ENCODE results near the gene BCL2L12.

GRCh38 chr19:49635530-49636232, 30.1 kb upstream of the BCL2L12 start:
- TF ChIP-seq CTCF (IDR thresholded peaks at IDR 0.05; ENCODE audit: extremely low read depth in 1 of 2, insufficient read depth in 1 of 2, low read depth in 1 of 2, low read length in 2 of 2), result no peak
- no peak for TF ChIP-seq MAX (IDR thresholded peaks at IDR 0.05; ENCODE audit: insufficient read depth, insufficient read length)
- TF ChIP-seq GATA2 (IDR thresholded peaks at IDR 0.05; ENCODE audit: insufficient read depth, insufficient read length, low read depth, low read length), result no peak
- TF ChIP-seq EZH2 (IDR thresholded peaks at IDR 0.05; ENCODE audit: borderline replicate concordance, low read depth, low read length, severe bottlenecking), result no peak
- no peak for TF ChIP-seq POLR2AphosphoS5 (IDR thresholded peaks at IDR 0.05; ENCODE audit: insufficient read depth, low read depth, low read length)
- TF ChIP-seq POLR2A (IDR thresholded peaks at IDR 0.05; ENCODE audit: low read depth, low read length), result no peak
- no peak for TF ChIP-seq JUN (IDR thresholded peaks at IDR 0.05; ENCODE audit: borderline replicate concordance, insufficient read depth, insufficient read length, low read depth)

Measured in endothelial cell of umbilical vein (primary cell).